ENCODE measurements around the gene TMEM140. TPM values are rescaled to one million over a fixed set of nuclear protein-coding genes. Genes with fewer than 3 reads are reported as not detected.
A peak's percentile ranks its signal among the peaks of the same experiment; 100 is the strongest.

The TMEM140 gene
- total and polyA plus RNA-seq, 9 of the 15 experiments (the other 6 are each of a cell fraction or from before 2014, with no cell fraction given), result 0.03 to 0.82 (median 0.23) TPM

DNA sequence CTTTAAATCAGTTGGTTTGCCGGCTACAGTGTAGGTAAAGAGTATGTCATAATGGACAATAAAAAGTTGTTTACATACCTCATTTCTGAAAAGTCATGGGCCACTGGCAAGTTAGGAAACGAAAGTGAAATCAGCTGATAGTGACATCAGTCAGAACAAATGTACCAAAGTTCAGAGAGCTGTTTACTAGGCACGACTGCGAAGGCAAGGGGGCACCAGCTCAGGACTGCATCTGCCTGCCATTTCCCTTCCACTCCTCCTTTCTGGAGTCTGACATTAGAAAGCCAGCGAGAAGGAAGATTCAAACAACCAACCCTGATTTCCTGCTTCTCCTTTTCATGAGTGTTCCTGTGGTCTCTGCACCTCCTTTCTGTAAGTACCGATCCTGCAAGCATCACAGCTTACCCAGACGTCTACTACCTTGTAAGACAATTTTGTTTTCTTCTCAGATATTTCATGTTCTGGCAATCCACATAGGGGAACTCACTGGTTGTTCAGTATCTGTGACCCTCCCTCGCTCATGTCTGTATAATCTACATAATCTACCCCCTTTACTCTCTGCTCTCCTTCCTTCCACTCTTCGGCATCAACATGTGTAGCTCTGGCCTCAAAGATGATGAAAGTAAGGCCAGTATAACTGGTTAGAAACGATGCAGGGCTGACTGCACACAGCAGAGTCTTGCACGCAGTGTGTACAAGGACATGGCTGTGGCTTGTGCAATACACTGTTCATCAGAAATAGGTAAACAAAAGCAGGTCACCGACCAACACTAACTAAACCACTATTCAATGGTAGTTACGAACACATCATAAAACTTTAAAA, at the start of gene TMEM140 (continued):
- TF ChIP-seq, protein P1, sequence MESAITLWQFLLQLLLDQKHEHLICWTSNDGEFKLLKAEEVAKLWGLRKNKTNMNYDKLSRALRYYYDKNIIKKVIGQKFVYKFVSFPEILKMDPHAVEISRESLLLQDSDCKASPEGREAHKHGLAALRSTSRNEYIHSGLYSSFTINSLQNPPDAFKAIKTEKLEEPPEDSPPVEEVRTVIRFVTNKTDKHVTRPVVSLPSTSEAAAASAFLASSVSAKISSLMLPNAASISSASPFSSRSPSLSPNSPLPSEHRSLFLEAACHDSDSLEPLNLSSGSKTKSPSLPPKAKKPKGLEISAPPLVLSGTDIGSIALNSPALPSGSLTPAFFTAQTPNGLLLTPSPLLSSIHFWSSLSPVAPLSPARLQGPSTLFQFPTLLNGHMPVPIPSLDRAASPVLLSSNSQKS (CRISPR knock-in tag; IDR thresholded peaks at IDR 0.05), result no peak; the same call in 1 of the 2 replicates
- TF ChIP-seq RFX5 (IDR thresholded peaks at IDR 0.05; ENCODE audit: low read depth, low read length) (no peak), SRSF3 (IDR thresholded peaks at IDR 0.05; ENCODE audit: insufficient read depth, low read length) (no peak), RFX1 (IDR thresholded peaks at IDR 0.05) (no peak), SMARCA4 (IDR thresholded peaks at IDR 0.05) (no peak; the same call in 1 of the 2 replicates), ZNF174 (CRISPR knock-in tag; IDR thresholded peaks at IDR 0.05) (peak; percentile 48; the same call in 1 of the 2 replicates), POLR2AphosphoS5 (IDR thresholded peaks at IDR 0.05; ENCODE audit: control insufficient read depth, insufficient read depth, low read depth, low read length) (no peak), DIDO1 (tag; IDR thresholded peaks at IDR 0.05; ENCODE audit: low read depth) (0 out of 2 replicates have a peak, but pooled peaks have one; percentile 8), GABPA (tag; conservative IDR thresholded peaks at IDR 0.05; ENCODE audit: low read depth) (peak; percentile 32; the same call in 1 of the 2 replicates), RBM39 (optimal IDR thresholded peaks at IDR 0.05; ENCODE audit: low read depth, low read length) (no peak), MCM7 (IDR thresholded peaks at IDR 0.05) (no peak), EHMT2 (IDR thresholded peaks at IDR 0.05) (no peak), SOX6 (IDR thresholded peaks at IDR 0.05) (no peak), ZNF583 (CRISPR knock-in tag; IDR thresholded peaks at IDR 0.05) (no peak), RNF2 (IDR thresholded peaks at IDR 0.05) (no peak), IFI16 (CRISPR knock-in tag; IDR thresholded peaks at IDR 0.05) (no peak), ILF3 (IDR thresholded peaks at IDR 0.05; ENCODE audit: borderline replicate concordance) (no peak), KDM5B (IDR thresholded peaks at IDR 0.05; ENCODE audit: insufficient replicate concordance, low read depth, low read length) (no peak), OTX1 (CRISPR knock-in tag; IDR thresholded peaks at IDR 0.05) (no peak), TBL1XR1 (IDR thresholded peaks at IDR 0.05; ENCODE audit: low read length in 2 of 2) (no peak), MTF1 (CRISPR knock-in tag; IDR thresholded peaks at IDR 0.05; ENCODE audit: borderline replicate concordance) (no peak), L3MBTL2 (IDR thresholded peaks at IDR 0.05) (0 out of 2 replicates have a peak, but pooled peaks have one; percentile 23)
- TF ChIP-seq, protein P2, sequence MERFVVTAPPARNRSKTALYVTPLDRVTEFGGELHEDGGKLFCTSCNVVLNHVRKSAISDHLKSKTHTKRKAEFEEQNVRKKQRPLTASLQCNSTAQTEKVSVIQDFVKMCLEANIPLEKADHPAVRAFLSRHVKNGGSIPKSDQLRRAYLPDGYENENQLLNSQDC (CRISPR knock-in tag; IDR thresholded peaks at IDR 0.05), result no peak
- TF ChIP-seq, protein P3, sequence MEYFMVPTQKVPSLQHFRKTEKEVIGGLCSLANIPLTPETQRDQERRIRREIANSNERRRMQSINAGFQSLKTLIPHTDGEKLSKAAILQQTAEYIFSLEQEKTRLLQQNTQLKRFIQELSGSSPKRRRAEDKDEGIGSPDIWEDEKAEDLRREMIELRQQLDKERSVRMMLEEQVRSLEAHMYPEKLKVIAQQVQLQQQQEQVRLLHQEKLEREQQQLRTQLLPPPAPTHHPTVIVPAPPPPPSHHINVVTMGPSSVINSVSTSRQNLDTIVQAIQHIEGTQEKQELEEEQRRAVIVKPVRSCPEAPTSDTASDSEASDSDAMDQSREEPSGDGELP (CRISPR knock-in tag; IDR thresholded peaks at IDR 0.05; ENCODE audit: borderline replicate concordance), result peak; percentile 96
- TF ChIP-seq, protein P4, sequence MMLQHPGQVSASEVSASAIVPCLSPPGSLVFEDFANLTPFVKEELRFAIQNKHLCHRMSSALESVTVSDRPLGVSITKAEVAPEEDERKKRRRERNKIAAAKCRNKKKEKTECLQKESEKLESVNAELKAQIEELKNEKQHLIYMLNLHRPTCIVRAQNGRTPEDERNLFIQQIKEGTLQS (IDR thresholded peaks at IDR 0.05), result peak; percentile 90
- TF ChIP-seq, protein P4 (CRISPR knock-in tag; conservative IDR thresholded peaks at IDR 0.05), result no peak

Data from K562 (cell line).